ENCODE measurements around the gene EPHA10. TPM values are rescaled to one million over a fixed set of nuclear protein-coding genes. Genes with fewer than 3 reads are reported as not detected.

Gene EPHA10
- polyA plus RNA-seq (2013) = 0.01 TPM

DNA sequence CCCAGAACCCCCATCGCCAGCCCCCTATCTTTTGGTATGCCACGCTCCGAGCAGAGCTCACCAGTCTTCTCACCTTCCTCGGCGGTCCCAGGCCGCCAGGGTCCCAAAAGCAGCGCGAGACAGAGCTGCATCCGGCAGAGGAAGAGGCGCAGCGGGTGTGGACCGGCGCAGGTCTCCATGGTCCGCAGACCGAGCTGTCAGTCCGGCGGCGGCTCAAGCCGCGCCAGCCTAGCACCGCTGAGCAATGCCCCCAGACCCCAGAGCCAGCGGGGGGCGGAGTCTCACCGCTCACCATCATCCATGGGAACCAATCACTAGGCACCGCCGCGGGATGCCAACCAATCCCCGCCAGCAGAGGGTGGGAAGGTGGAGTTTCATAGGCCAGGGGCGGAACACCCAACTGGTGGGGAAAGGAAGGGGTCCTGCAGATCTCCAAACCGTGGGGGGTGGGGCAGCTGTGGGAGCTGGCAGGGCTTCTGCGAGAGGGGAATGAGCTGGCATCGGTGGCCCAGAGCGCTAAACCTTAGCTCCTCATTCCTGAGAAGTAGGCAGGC, at the start of gene EPHA10:
Gene EPHA10, minus strand, starts transcription at position 233 of the 554 bp plus-strand sequence. Its CDS starts 54 bp downstream, at position 179.
- no peaks in the 10 kb centered on the region for H3K36me3 ChIP-seq (ENCODE audit: control insufficient read depth in 4 of 4, insufficient read depth in 4 of 4, low read length in 3 of 4)
- peaks cover 2 to 97% (median 60%) of the 10 kb centered on the region in 5 experiments for H3K27me3 ChIP-seq (replicated peaks in 2 of 5; ENCODE audit: control insufficient read depth in 4 of 5, insufficient read depth in 5 of 5, low read length in 4 of 5)
- no peak within 1 kb of the TSS for H3K4me3 ChIP-seq (ENCODE audit: control insufficient read depth in 1 of 7, extremely low read depth in 1 of 7, insufficient read depth in 4 of 7, low read depth in 2 of 7, low read length in 6 of 7)
- 3% methylated on average over 22 of the region's 33 CpGs for WGBS (ENCODE audit: insufficient coverage)
- H3K27ac ChIP-seq (ENCODE audit: insufficient read depth in 1 of 2, low read depth in 1 of 2, low read length in 2 of 2, poor library complexity in 1 of 2, severe bottlenecking in 2 of 2) = no peak within 1 kb of the TSS
- peaks cover 0 to 5% (median 0%) of the 10 kb centered on the region in 5 experiments for H3K9me3 ChIP-seq (ENCODE audit: control extremely low read depth in 1 of 5, control insufficient read depth in 4 of 5, insufficient read depth in 2 of 5, low read depth in 1 of 5, low read length in 4 of 5)
- ChIA-PET CTCF (interaction anchor here (1.1 kb wide), 1 partner anchor 8 kb away, joined by 3 read pairs; no protein-coding TSS in a partner anchor), POLR2A (interaction anchor here (0.8 to 1.0 kb wide), 2 partner anchors 42 to 94 kb away, joined by 3 read pairs; partner anchors contain the start of genes C1orf122 and MTF1)
- H3K4me1 ChIP-seq (ENCODE audit: control extremely low read depth in 1 of 4, control insufficient read depth in 4 of 4, insufficient read depth in 4 of 4, low read length in 3 of 4) = peaks cover 0 to 1% (median 0%) of the 10 kb centered on the region in 4 experiments
- no peak for DNase-seq

GRCh38 chr1:37814252-37814651, 49.3 kb upstream of the EPHA10 start:
- Histone ChIP-seq H3K36me3 (ENCODE audit: control insufficient read depth in 4 of 4, insufficient read depth in 4 of 4, low read length in 3 of 4) (peaks cover 0 to 58% (median 36%) of the 10 kb centered on the region in 4 experiments), H3K9me3 (ENCODE audit: control extremely low read depth in 1 of 5, control insufficient read depth in 4 of 5, insufficient read depth in 2 of 5, low read depth in 1 of 5, low read length in 4 of 5) (no peaks in the 10 kb centered on the region), H3K27ac (ENCODE audit: insufficient read depth in 1 of 2, low read depth in 1 of 2, low read length in 2 of 2, poor library complexity in 1 of 2, severe bottlenecking in 2 of 2) (no peak overlapping the region), H3K4me3 (ENCODE audit: control insufficient read depth in 1 of 7, extremely low read depth in 1 of 7, insufficient read depth in 4 of 7, low read depth in 2 of 7, low read length in 6 of 7) (no peak overlapping the region), H3K4me1 (ENCODE audit: control extremely low read depth in 1 of 4, control insufficient read depth in 4 of 4, insufficient read depth in 4 of 4, low read length in 3 of 4) (peaks cover 0 to 2% (median under 1%) of the 10 kb centered on the region in 4 experiments), H3K27me3 (replicated peaks in 2 of 5; ENCODE audit: control insufficient read depth in 4 of 5, insufficient read depth in 5 of 5, low read length in 4 of 5) (no peaks in the 10 kb centered on the region)
- ChIA-PET CTCF (no interaction called here), POLR2A (no interaction called here)
- DNase-seq = no peak
- 97% methylated on average over 7 of the region's 7 CpGs for WGBS (ENCODE audit: insufficient coverage)

GRCh38 chr1:37813529-37814145, 48.7 kb upstream of the EPHA10 start:
- no peak for DNase-seq
- Histone ChIP-seq H3K4me1 (ENCODE audit: control extremely low read depth in 1 of 4, control insufficient read depth in 4 of 4, insufficient read depth in 4 of 4, low read length in 3 of 4) (peaks cover 0 to 8% (median 7%) of the 10 kb centered on the region in 4 experiments), H3K36me3 (ENCODE audit: control insufficient read depth in 4 of 4, insufficient read depth in 4 of 4, low read length in 3 of 4) (peaks cover 0 to 54% (median 35%) of the 10 kb centered on the region in 4 experiments), H3K27me3 (replicated peaks in 2 of 5; ENCODE audit: control insufficient read depth in 4 of 5, insufficient read depth in 5 of 5, low read length in 4 of 5) (no peaks in the 10 kb centered on the region), H3K4me3 (ENCODE audit: control insufficient read depth in 1 of 7, extremely low read depth in 1 of 7, insufficient read depth in 4 of 7, low read depth in 2 of 7, low read length in 6 of 7) (no peak overlapping the region), H3K9me3 (ENCODE audit: control extremely low read depth in 1 of 5, control insufficient read depth in 4 of 5, insufficient read depth in 2 of 5, low read depth in 1 of 5, low read length in 4 of 5) (no peaks in the 10 kb centered on the region), H3K27ac (ENCODE audit: insufficient read depth in 1 of 2, low read depth in 1 of 2, low read length in 2 of 2, poor library complexity in 1 of 2, severe bottlenecking in 2 of 2) (no peak overlapping the region)
- ChIA-PET CTCF (no interaction called here), POLR2A (no interaction called here)
- WGBS (ENCODE audit: insufficient coverage) = no CpG with 5 or more reads among the region's 2 CpGs

- CTCF ChIA-PET = interaction anchor here (1.1 to 2.0 kb wide), 2 partner anchors 27 to 48 kb away, joined by 3 to 5 read pairs; partner anchors contain the start of gene MTF1
- POLR2A ChIA-PET = no interaction called here
- Histone ChIP-seq H3K4me1 (ENCODE audit: control extremely low read depth in 1 of 4, control insufficient read depth in 4 of 4, insufficient read depth in 4 of 4, low read length in 3 of 4) (peaks cover 5 to 23% (median 18%) of the 10 kb centered on the region in 4 experiments), H3K36me3 (ENCODE audit: control insufficient read depth in 4 of 4, insufficient read depth in 4 of 4, low read length in 3 of 4) (peaks cover 0 to 53% (median 23%) of the 10 kb centered on the region in 4 experiments), H3K27me3 (replicated peaks in 2 of 5; ENCODE audit: control insufficient read depth in 4 of 5, insufficient read depth in 5 of 5, low read length in 4 of 5) (no peaks in the 10 kb centered on the region), H3K27ac (ENCODE audit: insufficient read depth in 1 of 2, low read depth in 1 of 2, low read length in 2 of 2, poor library complexity in 1 of 2, severe bottlenecking in 2 of 2) (no peak overlapping the region), H3K9me3 (ENCODE audit: control extremely low read depth in 1 of 5, control insufficient read depth in 4 of 5, insufficient read depth in 2 of 5, low read depth in 1 of 5, low read length in 4 of 5) (no peaks in the 10 kb centered on the region), H3K4me3 (ENCODE audit: control insufficient read depth in 1 of 7, extremely low read depth in 1 of 7, insufficient read depth in 4 of 7, low read depth in 2 of 7, low read length in 6 of 7) (no peak overlapping the region)
- WGBS (ENCODE audit: insufficient coverage) = 44% methylated on average over 3 of the region's 7 CpGs
- DNase-seq = peak; percentile 73 to 80 (median 78)
Measured at GRCh38 chr1:37811027-37811655, 46.2 kb upstream of the EPHA10 start.

DNA sequence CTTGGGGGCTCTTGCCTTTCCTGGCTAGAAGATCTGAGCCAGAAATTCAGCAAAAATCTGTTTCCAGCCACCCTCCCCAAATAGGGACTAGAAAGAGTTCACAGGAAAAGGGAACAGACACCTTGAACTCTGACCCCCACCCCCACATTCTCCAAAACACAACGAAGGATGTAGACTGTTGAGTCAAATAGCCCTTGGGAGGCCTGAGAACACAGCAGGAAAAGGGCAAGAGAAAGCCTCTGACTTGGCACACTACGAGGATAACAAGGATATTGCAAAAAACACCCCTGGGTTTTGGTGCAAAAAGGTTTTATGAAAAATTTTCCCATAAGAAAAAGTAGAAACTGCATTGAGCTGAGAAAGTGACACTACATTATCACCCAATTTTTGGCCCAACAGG, 45.0 kb upstream of the EPHA10 start:
- no peak for DNase-seq

GRCh38 chr1:37808369-37809319, 43.7 kb upstream of the EPHA10 start:
- CTCF ChIA-PET = interaction anchor here (1.1 to 1.8 kb wide), 4 partner anchors 9 to 52 kb away, joined by 3 to 5 read pairs (median 4); no protein-coding TSS in a partner anchor
- peak in 1 of 3 donors; percentile 35 for DNase-seq
- H3K36me3 ChIP-seq (ENCODE audit: control insufficient read depth in 4 of 4, insufficient read depth in 4 of 4, low read length in 3 of 4) = peaks cover 14 to 55% (median 29%) of the 10 kb centered on the region in 4 experiments

More for the DNA sequence above, 45.0 kb upstream of the EPHA10 start:
- H3K4me1 ChIP-seq (ENCODE audit: control extremely low read depth in 1 of 4, control insufficient read depth in 4 of 4, insufficient read depth in 4 of 4, low read length in 3 of 4) = peaks cover 5 to 23% (median 20%) of the 10 kb centered on the region in 4 experiments
- WGBS (ENCODE audit: insufficient coverage) = 94% methylated on average over 2 of the region's 2 CpGs
- H3K9me3 ChIP-seq (ENCODE audit: control extremely low read depth in 1 of 5, control insufficient read depth in 4 of 5, insufficient read depth in 2 of 5, low read depth in 1 of 5, low read length in 4 of 5) = no peaks in the 10 kb centered on the region
- CTCF ChIA-PET = no interaction called here
- H3K27me3 ChIP-seq (replicated peaks in 2 of 5; ENCODE audit: control insufficient read depth in 4 of 5, insufficient read depth in 5 of 5, low read length in 4 of 5) = no peaks in the 10 kb centered on the region
- no peak overlapping the region for H3K27ac ChIP-seq (ENCODE audit: insufficient read depth in 1 of 2, low read depth in 1 of 2, low read length in 2 of 2, poor library complexity in 1 of 2, severe bottlenecking in 2 of 2)
- H3K36me3 ChIP-seq (ENCODE audit: control insufficient read depth in 4 of 4, insufficient read depth in 4 of 4, low read length in 3 of 4) = peaks cover 7 to 54% (median 25%) of the 10 kb centered on the region in 4 experiments
- H3K4me3 ChIP-seq (ENCODE audit: control insufficient read depth in 1 of 7, extremely low read depth in 1 of 7, insufficient read depth in 4 of 7, low read depth in 2 of 7, low read length in 6 of 7) = no peak overlapping the region
- POLR2A ChIA-PET = no interaction called here

More at GRCh38 chr1:37808369-37809319, 43.7 kb upstream of the EPHA10 start:
- H3K27me3 ChIP-seq (replicated peaks in 2 of 5; ENCODE audit: control insufficient read depth in 4 of 5, insufficient read depth in 5 of 5, low read length in 4 of 5) = no peaks in the 10 kb centered on the region
- H3K4me1 ChIP-seq (ENCODE audit: control extremely low read depth in 1 of 4, control insufficient read depth in 4 of 4, insufficient read depth in 4 of 4, low read length in 3 of 4) = peaks cover 5 to 23% (median 20%) of the 10 kb centered on the region in 4 experiments
- H3K4me3 ChIP-seq (ENCODE audit: control insufficient read depth in 1 of 7, extremely low read depth in 1 of 7, insufficient read depth in 4 of 7, low read depth in 2 of 7, low read length in 6 of 7) = peak overlapping the region; percentile 68 to 98 (median 95)
- H3K9me3 ChIP-seq (ENCODE audit: control extremely low read depth in 1 of 5, control insufficient read depth in 4 of 5, insufficient read depth in 2 of 5, low read depth in 1 of 5, low read length in 4 of 5) = no peaks in the 10 kb centered on the region
- H3K27ac ChIP-seq (ENCODE audit: insufficient read depth in 1 of 2, low read depth in 1 of 2, low read length in 2 of 2, poor library complexity in 1 of 2, severe bottlenecking in 2 of 2) = peak overlapping the region; percentile 49 to 97
- WGBS (ENCODE audit: insufficient coverage) = 6% methylated on average over 48 of the region's 54 CpGs
- POLR2A ChIA-PET = interaction anchor here (1.8 to 2.1 kb wide), 3 partner anchors 13 to 116 kb away, joined by 7 to 14 read pairs (median 9); partner anchors contain the start of genes CDCA8 and MTF1
